ENCODE measurements around the gene PARD6G. TPM values are rescaled to one million over a fixed set of nuclear protein-coding genes. Genes with fewer than 3 reads are reported as not detected.

The PARD6G gene
- total RNA-seq, 1 experiment from 2014 or later = 13.0 TPM

DNA sequence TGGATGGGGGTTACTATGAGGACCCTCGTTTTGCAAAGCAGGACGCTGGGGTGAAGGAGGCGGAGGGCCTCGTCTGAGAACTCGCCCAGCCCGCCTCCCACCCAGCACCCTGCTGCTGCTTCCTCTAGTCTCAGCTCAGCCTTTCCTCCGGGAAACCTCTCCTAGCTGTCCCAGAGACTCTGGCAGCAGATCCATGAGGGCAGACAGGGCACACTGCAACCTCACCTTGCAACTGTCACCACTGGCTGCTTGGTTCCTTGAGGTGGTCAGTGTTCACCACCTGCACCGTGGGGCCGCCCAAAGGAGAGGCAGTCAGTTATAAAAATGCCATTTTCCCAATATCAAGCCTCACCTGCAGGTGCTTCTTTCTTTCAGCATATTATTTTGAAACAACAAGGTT lies 45.6 kb downstream of the PARD6G start:
- no peak overlapping the region for H3K4me3 Mint-ChIP-seq
- CTCF ChIA-PET = interaction anchor here (1.2 to 2.3 kb wide), 4 partner anchors 8 to 43 kb away, joined by 3 to 20 read pairs (median 16); no protein-coding TSS in a partner anchor
- POLR2A ChIA-PET = no interaction called here

More for the DNA sequence above, 45.6 kb downstream of the PARD6G start:
- no peak for TF ChIP-seq ZNF263 (CRISPR knock-in tag; IDR thresholded peaks at IDR 0.05; ENCODE audit: low read depth)
- no peak for TF ChIP-seq ELF4 (CRISPR knock-in tag; IDR thresholded peaks at IDR 0.05; ENCODE audit: low read depth)
- TF ChIP-seq ZNF671 (CRISPR knock-in tag; IDR thresholded peaks at IDR 0.05) = no peak
- TF ChIP-seq, protein P1, sequence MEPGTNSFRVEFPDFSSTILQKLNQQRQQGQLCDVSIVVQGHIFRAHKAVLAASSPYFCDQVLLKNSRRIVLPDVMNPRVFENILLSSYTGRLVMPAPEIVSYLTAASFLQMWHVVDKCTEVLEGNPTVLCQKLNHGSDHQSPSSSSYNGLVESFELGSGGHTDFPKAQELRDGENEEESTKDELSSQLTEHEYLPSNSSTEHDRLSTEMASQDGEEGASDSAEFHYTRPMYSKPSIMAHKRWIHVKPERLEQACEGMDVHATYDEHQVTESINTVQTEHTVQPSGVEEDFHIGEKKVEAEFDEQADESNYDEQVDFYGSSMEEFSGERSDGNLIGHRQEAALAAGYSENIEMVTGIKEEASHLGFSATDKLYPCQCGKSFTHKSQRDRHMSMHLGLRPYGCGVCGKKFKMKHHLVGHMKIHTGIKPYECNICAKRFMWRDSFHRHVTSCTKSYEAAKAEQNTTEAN (CRISPR knock-in tag; IDR thresholded peaks at IDR 0.05) = no peak
- TF ChIP-seq, protein P2, sequence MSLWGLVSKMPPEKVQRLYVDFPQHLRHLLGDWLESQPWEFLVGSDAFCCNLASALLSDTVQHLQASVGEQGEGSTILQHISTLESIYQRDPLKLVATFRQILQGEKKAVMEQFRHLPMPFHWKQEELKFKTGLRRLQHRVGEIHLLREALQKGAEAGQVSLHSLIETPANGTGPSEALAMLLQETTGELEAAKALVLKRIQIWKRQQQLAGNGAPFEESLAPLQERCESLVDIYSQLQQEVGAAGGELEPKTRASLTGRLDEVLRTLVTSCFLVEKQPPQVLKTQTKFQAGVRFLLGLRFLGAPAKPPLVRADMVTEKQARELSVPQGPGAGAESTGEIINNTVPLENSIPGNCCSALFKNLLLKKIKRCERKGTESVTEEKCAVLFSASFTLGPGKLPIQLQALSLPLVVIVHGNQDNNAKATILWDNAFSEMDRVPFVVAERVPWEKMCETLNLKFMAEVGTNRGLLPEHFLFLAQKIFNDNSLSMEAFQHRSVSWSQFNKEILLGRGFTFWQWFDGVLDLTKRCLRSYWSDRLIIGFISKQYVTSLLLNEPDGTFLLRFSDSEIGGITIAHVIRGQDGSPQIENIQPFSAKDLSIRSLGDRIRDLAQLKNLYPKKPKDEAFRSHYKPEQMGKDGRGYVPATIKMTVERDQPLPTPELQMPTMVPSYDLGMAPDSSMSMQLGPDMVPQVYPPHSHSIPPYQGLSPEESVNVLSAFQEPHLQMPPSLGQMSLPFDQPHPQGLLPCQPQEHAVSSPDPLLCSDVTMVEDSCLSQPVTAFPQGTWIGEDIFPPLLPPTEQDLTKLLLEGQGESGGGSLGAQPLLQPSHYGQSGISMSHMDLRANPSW (CRISPR knock-in tag; conservative IDR thresholded peaks at IDR 0.05; ENCODE audit: low read depth) = no peak
- TF ChIP-seq SP1 (CRISPR knock-in tag; conservative IDR thresholded peaks at IDR 0.05) = no peak
- no peak for TF ChIP-seq RELA (CRISPR knock-in tag; IDR thresholded peaks at IDR 0.05; ENCODE audit: borderline replicate concordance)
- TF ChIP-seq, protein P3, sequence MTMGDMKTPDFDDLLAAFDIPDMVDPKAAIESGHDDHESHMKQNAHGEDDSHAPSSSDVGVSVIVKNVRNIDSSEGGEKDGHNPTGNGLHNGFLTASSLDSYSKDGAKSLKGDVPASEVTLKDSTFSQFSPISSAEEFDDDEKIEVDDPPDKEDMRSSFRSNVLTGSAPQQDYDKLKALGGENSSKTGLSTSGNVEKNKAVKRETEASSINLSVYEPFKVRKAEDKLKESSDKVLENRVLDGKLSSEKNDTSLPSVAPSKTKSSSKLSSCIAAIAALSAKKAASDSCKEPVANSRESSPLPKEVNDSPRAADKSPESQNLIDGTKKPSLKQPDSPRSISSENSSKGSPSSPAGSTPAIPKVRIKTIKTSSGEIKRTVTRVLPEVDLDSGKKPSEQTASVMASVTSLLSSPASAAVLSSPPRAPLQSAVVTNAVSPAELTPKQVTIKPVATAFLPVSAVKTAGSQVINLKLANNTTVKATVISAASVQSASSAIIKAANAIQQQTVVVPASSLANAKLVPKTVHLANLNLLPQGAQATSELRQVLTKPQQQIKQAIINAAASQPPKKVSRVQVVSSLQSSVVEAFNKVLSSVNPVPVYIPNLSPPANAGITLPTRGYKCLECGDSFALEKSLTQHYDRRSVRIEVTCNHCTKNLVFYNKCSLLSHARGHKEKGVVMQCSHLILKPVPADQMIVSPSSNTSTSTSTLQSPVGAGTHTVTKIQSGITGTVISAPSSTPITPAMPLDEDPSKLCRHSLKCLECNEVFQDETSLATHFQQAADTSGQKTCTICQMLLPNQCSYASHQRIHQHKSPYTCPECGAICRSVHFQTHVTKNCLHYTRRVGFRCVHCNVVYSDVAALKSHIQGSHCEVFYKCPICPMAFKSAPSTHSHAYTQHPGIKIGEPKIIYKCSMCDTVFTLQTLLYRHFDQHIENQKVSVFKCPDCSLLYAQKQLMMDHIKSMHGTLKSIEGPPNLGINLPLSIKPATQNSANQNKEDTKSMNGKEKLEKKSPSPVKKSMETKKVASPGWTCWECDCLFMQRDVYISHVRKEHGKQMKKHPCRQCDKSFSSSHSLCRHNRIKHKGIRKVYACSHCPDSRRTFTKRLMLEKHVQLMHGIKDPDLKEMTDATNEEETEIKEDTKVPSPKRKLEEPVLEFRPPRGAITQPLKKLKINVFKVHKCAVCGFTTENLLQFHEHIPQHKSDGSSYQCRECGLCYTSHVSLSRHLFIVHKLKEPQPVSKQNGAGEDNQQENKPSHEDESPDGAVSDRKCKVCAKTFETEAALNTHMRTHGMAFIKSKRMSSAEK (CRISPR knock-in tag; IDR thresholded peaks at IDR 0.05; ENCODE audit: borderline replicate concordance) = no peak
- no peak for TF ChIP-seq SOX15 (CRISPR knock-in tag; IDR thresholded peaks at IDR 0.05)
- TF ChIP-seq, protein P4, sequence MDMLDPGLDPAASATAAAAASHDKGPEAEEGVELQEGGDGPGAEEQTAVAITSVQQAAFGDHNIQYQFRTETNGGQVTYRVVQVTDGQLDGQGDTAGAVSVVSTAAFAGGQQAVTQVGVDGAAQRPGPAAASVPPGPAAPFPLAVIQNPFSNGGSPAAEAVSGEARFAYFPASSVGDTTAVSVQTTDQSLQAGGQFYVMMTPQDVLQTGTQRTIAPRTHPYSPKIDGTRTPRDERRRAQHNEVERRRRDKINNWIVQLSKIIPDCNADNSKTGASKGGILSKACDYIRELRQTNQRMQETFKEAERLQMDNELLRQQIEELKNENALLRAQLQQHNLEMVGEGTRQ (CRISPR knock-in tag; IDR thresholded peaks at IDR 0.05) = no peak
- TF ChIP-seq HMGA2 (CRISPR knock-in tag; IDR thresholded peaks at IDR 0.05) = no peak
- TF ChIP-seq, protein P5, sequence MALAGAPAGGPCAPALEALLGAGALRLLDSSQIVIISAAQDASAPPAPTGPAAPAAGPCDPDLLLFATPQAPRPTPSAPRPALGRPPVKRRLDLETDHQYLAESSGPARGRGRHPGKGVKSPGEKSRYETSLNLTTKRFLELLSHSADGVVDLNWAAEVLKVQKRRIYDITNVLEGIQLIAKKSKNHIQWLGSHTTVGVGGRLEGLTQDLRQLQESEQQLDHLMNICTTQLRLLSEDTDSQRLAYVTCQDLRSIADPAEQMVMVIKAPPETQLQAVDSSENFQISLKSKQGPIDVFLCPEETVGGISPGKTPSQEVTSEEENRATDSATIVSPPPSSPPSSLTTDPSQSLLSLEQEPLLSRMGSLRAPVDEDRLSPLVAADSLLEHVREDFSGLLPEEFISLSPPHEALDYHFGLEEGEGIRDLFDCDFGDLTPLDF (CRISPR knock-in tag; IDR thresholded peaks at IDR 0.05) = no peak
- no peak for TF ChIP-seq ZBTB21 (CRISPR knock-in tag; IDR thresholded peaks at IDR 0.05; ENCODE audit: borderline replicate concordance)
- no peak for TF ChIP-seq KAT7 (CRISPR knock-in tag; IDR thresholded peaks at IDR 0.05; ENCODE audit: borderline replicate concordance)
- H3K27ac Mint-ChIP-seq = no peak overlapping the region; the same call in 1 of the 2 replicates
- peaks cover 59% of the 10 kb centered on the region for H3K4me1 Mint-ChIP-seq
- H3K9me3 Mint-ChIP-seq = no peaks in the 10 kb centered on the region
- ATAC-seq (no peak), DNase-seq (ENCODE audit: low spot score) (no peak)
- no peaks in the 10 kb centered on the region for H3K36me3 Mint-ChIP-seq
- no peaks in the 10 kb centered on the region for H3K27me3 Mint-ChIP-seq (ENCODE audit: low read depth)
